H1 (cell line): ENCODE measurements around the gene SGCD. TPM values are rescaled to one million over a fixed set of nuclear protein-coding genes. Genes with fewer than 3 reads are reported as not detected.

Experiments
- SRF ChIP-seq: IDR thresholded peaks from 2 replicates; pipeline ENCODE4 v1.6.1; 2011; ENCODE audit warnings: mild to moderate bottlenecking, low read depth, low read length, moderate library complexity
- TAF7 ChIP-seq: optimal IDR thresholded peaks from 2 replicates; pipeline ENCODE3; 2011; ENCODE audit warnings: low read depth, mild to moderate bottlenecking, inconsistent platforms, low read length, moderate library complexity, borderline replicate concordance
- USF2 ChIP-seq: IDR thresholded peaks from 2 replicates; pipeline ENCODE4 v1.6.1; 2011; ENCODE audit warnings: low read length, improper control_type of control experiment
- polyA plus RNA-seq, 7 experiments: library from polyadenylated mRNA; depleted of rRNA in 3 of 7; stranded (reverse) in 5 of 7; unstranded in 2 of 7; fragments of >200 nt in 5 of 7; fragments of 200-250 nt in 2 of 7; gene quantifications; 1 replicate in 5 of 7; 2 replicates in 1 of 7; 4 replicates in 1 of 7; pipeline versions ENCODE4 v1.2.1 to v1.2.3, GENCODE V29; 2011 to 2013; ENCODE audit warnings: missing spikeins in 2 of 7, mixed read lengths in 2 of 7
- total RNA-seq: library from RNA; stranded (reverse); fragmentation: NEBNext Ultra II Directional; extraction: Animal tissue kit (Norgen Biotek cat#: 25700); gene quantifications from 2 replicates; pipeline ENCODE4 v1.2.1, GENCODE V29; 2021

The SGCD gene
- total and polyA plus RNA-seq, 2 of the 8 experiments (the other 6 are each of a cell fraction or from before 2014, with no cell fraction given), result 0.04 to 0.08 TPM

GRCh38 chr5:156361436-156362109 lies 34.6 kb downstream of the SGCD start (continued):
- TF ChIP-seq USF2 (no peak), SRF (no peak), TAF7 (no peak)
